Osteocyte (in vitro differentiated cells): ENCODE results near the gene IL2RA. TPM values are rescaled to one million over a fixed set of nuclear protein-coding genes. Genes with fewer than 3 reads are reported as not detected.
A peak's percentile ranks its signal among the peaks of the same experiment; 100 is the strongest.
"Not testable (repeated sequence)": the region's sequence is repeated elsewhere in the genome, so short reads cannot be mapped to it uniquely, and the experiment has no call there.

Experiments used
- DNase-seq: peaks from one replicate; pipeline ENCODE4 v3.0.0; 2021; ENCODE audit warnings: mixed read lengths; ENCODE audit not compliant: unreplicated experiment; ENCODE audit errors: extremely low spot score
- H3K27ac Mint-ChIP-seq: one replicate; pipeline ENCODE4 v1.8.0; 2021; ENCODE audit warnings: mild to moderate bottlenecking, mixed read lengths; ENCODE audit not compliant: unreplicated experiment
- H3K27me3 Mint-ChIP-seq: one replicate; pipeline ENCODE4 v1.8.0; 2021; ENCODE audit warnings: mixed read lengths; ENCODE audit not compliant: unreplicated experiment
- H3K36me3 Mint-ChIP-seq: one replicate; pipeline ENCODE4 v1.8.0; 2021; ENCODE audit warnings: mixed read lengths; ENCODE audit not compliant: unreplicated experiment
- H3K4me1 Mint-ChIP-seq: one replicate; pipeline ENCODE4 v1.8.0; 2021; ENCODE audit warnings: mixed read lengths; ENCODE audit not compliant: unreplicated experiment
- H3K4me3 Mint-ChIP-seq: one replicate; pipeline ENCODE4 v1.8.0; 2021; ENCODE audit warnings: mild to moderate bottlenecking, moderate library complexity, mixed read lengths; ENCODE audit not compliant: unreplicated experiment
- H3K9me3 Mint-ChIP-seq: one replicate; pipeline ENCODE4 v1.8.0; 2021; ENCODE audit warnings: mixed read lengths; ENCODE audit not compliant: unreplicated experiment
- total RNA-seq: library from RNA; stranded (reverse); gene quantifications from 2 replicates; pipeline ENCODE4 v1.2.1, GENCODE V29; 2021
- TF ChIP-seq, protein P1 (sequence below): fragments of 200-600 bp; sonication (generic); IDR thresholded peaks from 2 replicates; pipeline ENCODE4 v1.5.0; 2021; ENCODE audit warnings: antibody characterized with exemption, mild to moderate bottlenecking, moderate library complexity

Gene IL2RA
- total RNA-seq, 1 donor from 2014 or later, result not detected

DNA sequence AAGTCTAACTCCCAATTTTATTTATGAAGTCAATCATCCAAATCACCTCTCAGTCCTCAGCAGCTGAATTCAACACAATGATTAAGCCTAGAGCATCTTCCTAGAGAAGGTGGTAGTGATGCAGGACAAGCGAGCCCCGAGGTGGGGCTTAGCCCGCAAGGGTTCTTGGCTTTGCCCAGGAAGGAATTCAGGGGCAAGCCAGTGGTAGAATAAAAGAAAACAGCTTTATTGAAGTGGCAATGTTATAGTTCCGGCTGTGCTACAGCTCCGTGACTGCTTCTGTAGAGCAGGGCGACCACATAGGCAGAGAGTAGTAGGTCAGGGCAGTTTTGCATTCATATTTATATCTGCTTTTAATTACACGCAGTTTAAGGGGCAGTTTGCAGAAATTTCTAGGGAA lies 18.1 kb downstream of the IL2RA start:
- Mint-ChIP-seq H3K9me3 (no peaks in the 10 kb centered on the region), H3K27me3 (peaks cover 50% of the 10 kb centered on the region), H3K4me1 (no peaks in the 10 kb centered on the region), H3K4me3 (no peak overlapping the region), H3K36me3 (no peaks in the 10 kb centered on the region), H3K27ac (no peak overlapping the region)
- DNase-seq, result peak; percentile 19
- TF ChIP-seq, protein P1, sequence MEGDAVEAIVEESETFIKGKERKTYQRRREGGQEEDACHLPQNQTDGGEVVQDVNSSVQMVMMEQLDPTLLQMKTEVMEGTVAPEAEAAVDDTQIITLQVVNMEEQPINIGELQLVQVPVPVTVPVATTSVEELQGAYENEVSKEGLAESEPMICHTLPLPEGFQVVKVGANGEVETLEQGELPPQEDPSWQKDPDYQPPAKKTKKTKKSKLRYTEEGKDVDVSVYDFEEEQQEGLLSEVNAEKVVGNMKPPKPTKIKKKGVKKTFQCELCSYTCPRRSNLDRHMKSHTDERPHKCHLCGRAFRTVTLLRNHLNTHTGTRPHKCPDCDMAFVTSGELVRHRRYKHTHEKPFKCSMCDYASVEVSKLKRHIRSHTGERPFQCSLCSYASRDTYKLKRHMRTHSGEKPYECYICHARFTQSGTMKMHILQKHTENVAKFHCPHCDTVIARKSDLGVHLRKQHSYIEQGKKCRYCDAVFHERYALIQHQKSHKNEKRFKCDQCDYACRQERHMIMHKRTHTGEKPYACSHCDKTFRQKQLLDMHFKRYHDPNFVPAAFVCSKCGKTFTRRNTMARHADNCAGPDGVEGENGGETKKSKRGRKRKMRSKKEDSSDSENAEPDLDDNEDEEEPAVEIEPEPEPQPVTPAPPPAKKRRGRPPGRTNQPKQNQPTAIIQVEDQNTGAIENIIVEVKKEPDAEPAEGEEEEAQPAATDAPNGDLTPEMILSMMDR, result no peak

DNA sequence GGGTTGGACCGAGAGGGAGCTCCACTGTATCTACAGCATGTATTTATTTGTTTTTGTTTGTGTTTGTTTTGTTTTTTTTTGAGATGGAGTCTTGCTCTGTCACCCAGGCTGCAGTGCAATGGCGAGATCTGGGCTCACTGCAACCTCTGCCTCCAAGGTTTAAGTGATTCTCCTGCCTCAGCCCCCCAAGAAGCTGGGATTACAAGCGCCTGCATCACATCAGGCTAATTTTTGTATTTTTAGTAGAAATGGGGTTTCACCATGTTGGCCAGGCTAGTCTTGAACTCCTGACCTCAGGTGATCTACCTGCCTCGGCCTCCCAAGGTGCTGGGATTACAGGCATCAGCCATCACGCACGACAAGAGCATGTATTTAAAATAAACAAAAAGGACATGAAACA lies 18.8 kb downstream of the IL2RA start:
- H3K4me1 Mint-ChIP-seq, result not testable (repeated sequence)

DNA sequence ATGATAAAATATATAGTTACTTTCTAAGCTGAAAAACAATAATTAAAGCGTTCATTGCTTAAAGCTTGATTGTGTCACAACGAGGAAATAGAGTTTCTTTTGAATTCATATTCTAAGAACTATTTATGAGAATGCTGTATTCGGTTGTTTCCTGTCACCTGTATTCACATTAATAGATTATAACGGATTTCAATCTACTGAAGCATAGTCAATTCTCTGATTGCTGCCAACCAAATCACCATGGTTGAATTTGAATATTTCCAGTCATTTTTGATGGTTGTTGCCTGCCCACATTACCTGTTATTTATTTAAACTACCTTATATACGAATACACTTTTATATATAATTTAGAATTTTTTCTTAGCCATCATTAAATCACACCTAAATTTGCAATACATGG lies 22.0 kb downstream of the IL2RA start:
- Mint-ChIP-seq H3K9me3 (no peaks in the 10 kb centered on the region), H3K27ac (no peak overlapping the region), H3K27me3 (peaks cover 70% of the 10 kb centered on the region), H3K4me3 (no peak overlapping the region), H3K4me1 (no peaks in the 10 kb centered on the region), H3K36me3 (no peaks in the 10 kb centered on the region)
- TF ChIP-seq, protein P1, result no peak
- DNase-seq, result no peak

More for the DNA sequence above, 18.8 kb downstream of the IL2RA start:
- H3K4me3 Mint-ChIP-seq, H3K9me3 Mint-ChIP-seq, H3K27ac Mint-ChIP-seq, H3K36me3 Mint-ChIP-seq: not testable (repeated sequence)
- peaks cover 56% of the 10 kb centered on the region for H3K27me3 Mint-ChIP-seq
- peak; percentile 10 for DNase-seq

DNA sequence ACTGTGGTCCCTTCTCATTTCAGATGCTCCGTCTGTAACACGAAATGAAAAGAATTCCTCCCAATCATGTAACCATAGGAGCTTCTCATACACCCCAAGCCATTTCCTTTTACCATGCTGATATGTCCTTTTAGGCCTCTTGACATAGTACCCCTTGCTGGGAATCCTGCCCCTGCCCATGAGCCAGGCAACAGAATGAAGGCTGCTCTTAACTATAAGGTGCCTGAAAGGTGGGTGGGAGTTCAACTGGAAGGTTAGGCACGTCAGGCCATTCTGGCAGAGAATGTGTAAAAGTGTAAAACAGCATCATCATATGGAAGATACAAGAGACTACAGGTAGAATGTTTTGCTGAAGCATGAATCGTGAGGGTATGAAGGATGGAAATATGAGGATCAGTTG lies 22.5 kb downstream of the IL2RA start:
- H3K4me1 Mint-ChIP-seq, result no peaks in the 10 kb centered on the region
- peak; percentile 44 for DNase-seq
- TF ChIP-seq, protein P1, result no peak
- no peaks in the 10 kb centered on the region for H3K36me3 Mint-ChIP-seq
- H3K27ac Mint-ChIP-seq, result no peak overlapping the region
- H3K9me3 Mint-ChIP-seq, result no peaks in the 10 kb centered on the region
- no peak overlapping the region for H3K4me3 Mint-ChIP-seq
- peaks cover 67% of the 10 kb centered on the region for H3K27me3 Mint-ChIP-seq

DNA sequence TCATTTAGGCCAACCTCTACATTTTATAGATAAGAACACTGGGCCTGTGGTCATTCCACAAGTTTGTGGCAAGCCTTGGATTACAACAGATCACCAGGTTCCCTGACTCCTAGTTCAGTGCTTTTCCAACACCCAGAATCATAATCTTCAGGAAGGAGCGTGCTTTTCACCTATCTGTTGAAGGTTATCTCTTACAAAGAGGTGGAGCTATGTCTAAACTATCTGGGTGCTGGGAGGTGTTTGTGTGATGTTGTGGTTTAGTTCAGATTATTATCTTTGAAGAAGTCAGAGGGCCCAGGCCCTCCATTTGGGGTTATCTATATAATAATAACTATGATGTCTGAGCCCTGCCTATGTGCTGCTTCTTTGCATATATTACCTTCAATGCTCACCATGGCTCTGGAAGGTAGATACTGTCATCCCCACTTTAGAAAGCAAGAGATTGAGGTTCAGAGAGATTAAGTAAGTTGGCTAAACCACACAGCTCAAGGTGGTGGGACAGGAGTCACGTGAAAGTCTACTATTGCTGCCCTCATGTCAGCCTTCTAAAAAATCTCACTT lies 24.0 kb downstream of the IL2RA start:
- H3K27me3 Mint-ChIP-seq, result peaks cover 55% of the 10 kb centered on the region
- no peaks in the 10 kb centered on the region for H3K9me3 Mint-ChIP-seq
- peak; percentile 5 for DNase-seq
- H3K4me1 Mint-ChIP-seq, result peaks cover 7% of the 10 kb centered on the region
- H3K36me3 Mint-ChIP-seq, result no peaks in the 10 kb centered on the region
- H3K4me3 Mint-ChIP-seq, result no peak overlapping the region
- H3K27ac Mint-ChIP-seq, result no peak overlapping the region
- TF ChIP-seq, protein P1, result no peak

DNA sequence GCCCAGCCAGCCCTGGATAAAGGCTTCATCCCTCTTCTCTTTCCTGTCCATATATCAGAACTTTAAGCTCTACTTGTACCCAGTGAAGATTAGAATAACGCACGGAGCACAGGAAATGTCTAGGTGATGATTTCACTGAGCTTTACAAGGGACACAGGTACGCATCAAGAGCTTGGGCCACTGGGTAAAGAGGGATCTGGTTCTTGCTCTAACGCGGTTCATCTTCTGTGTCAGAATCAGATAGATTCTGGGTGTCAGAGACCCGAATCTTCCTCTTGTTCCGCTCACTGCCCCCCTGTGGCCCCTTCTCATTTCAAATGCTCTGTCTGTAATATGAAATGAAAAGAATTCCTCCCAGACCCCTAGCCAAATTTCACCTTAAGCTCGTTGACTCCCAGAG lies 24.7 kb downstream of the IL2RA start:
- H3K27ac Mint-ChIP-seq, result no peak overlapping the region
- no peaks in the 10 kb centered on the region for H3K9me3 Mint-ChIP-seq
- no peaks in the 10 kb centered on the region for H3K36me3 Mint-ChIP-seq
- peaks cover 48% of the 10 kb centered on the region for H3K27me3 Mint-ChIP-seq
- H3K4me1 Mint-ChIP-seq, result peaks cover 7% of the 10 kb centered on the region
- TF ChIP-seq, protein P1, result no peak
- DNase-seq, result peak; percentile 34
- no peak overlapping the region for H3K4me3 Mint-ChIP-seq
